Ovary (tissue), 3 donors: ENCODE results near the gene ARHGAP12.

ENCODE experiments used
- EP300 ChIP-seq: sonication (generic); formaldehyde crosslinking; IDR thresholded peaks from one replicate; pipeline ENCODE4 v1.6.1; 2017; ENCODE audit warnings: antibody characterized with exemption
- POLR2A ChIP-seq: fragments of 450-650 bp; IDR thresholded peaks from one replicate; pipeline ENCODE4 v1.6.1; 2017; ENCODE audit warnings: antibody characterized with exemption, mild to moderate bottlenecking, moderate library complexity
- TF ChIP-seq, protein P1 (sequence below), 3 donors: fragments of 450-650 bp in 2 of 3; fragments of 200-600 bp in 1 of 3; IDR thresholded peaks; one replicate each; pipeline versions ENCODE4 v1.5.1 to v1.8.0; 2016 to 2022; ENCODE audit warnings: antibody characterized with exemption in 3 of 3, mild to moderate bottlenecking in 1 of 3
- donor health status: DM: no; HTN: no; CAD: no.

- TF ChIP-seq, protein P1, sequence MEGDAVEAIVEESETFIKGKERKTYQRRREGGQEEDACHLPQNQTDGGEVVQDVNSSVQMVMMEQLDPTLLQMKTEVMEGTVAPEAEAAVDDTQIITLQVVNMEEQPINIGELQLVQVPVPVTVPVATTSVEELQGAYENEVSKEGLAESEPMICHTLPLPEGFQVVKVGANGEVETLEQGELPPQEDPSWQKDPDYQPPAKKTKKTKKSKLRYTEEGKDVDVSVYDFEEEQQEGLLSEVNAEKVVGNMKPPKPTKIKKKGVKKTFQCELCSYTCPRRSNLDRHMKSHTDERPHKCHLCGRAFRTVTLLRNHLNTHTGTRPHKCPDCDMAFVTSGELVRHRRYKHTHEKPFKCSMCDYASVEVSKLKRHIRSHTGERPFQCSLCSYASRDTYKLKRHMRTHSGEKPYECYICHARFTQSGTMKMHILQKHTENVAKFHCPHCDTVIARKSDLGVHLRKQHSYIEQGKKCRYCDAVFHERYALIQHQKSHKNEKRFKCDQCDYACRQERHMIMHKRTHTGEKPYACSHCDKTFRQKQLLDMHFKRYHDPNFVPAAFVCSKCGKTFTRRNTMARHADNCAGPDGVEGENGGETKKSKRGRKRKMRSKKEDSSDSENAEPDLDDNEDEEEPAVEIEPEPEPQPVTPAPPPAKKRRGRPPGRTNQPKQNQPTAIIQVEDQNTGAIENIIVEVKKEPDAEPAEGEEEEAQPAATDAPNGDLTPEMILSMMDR (IDR thresholded peaks at IDR 0.05): no peak
- no peak for TF ChIP-seq POLR2A
- TF ChIP-seq EP300: no peak
These were observed 44.2 kb downstream of the ARHGAP12 start for GRCh38 chr10:31884386-31884785.
